ENCODE measurements around the gene PDP2. TPM values are rescaled to one million over a fixed set of nuclear protein-coding genes. Genes with fewer than 3 reads are reported as not detected.

PDP2 gene
- total RNA-seq, 1 experiment from 2014 or later, result 21.5 TPM

DNA sequence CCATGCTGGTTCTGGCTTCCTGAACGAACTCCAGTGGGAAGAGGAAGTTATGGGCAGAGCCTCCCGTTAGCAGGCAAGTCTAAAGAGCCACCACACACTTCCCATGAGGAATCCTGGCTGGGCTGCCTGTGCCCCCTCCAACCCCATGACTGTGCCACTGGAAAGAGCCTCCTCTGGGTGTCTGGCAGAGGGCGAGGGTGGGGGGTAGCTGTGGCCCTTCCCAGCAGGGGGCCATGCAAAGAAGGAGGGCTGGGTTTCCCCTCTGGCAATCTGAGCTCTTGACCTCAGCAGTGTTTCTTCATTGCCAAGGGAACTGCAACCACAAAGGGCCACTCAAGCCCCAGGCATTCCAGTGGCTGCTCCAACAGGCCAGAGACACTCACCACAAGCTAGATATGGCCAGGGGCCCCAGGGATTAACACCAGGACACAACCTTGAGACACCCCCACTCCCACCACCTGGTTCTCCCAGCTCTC, 46.7 kb downstream of the PDP2 start:
- peak; percentile 79 for DNase-seq (ENCODE audit: unreplicated experiment)
- Mint-ChIP-seq H3K27ac (ENCODE audit: low read depth, unreplicated experiment) (peak overlapping the region; percentile 69), H3K36me3 (ENCODE audit: insufficient read depth, unreplicated experiment) (peaks cover 22% of the 10 kb centered on the region), H3K4me1 (ENCODE audit: insufficient read depth, unreplicated experiment) (peaks cover 36% of the 10 kb centered on the region), H3K9me3 (ENCODE audit: unreplicated experiment) (no peaks in the 10 kb centered on the region), H3K27me3 (ENCODE audit: insufficient read depth, unreplicated experiment) (no peaks in the 10 kb centered on the region), H3K4me3 (ENCODE audit: unreplicated experiment) (no peak overlapping the region)
- ChIA-PET CTCF (interaction anchor here (0.6 to 4.1 kb wide), 4 partner anchors 8 to 114 kb away, joined by 3 to 62 read pairs (median 14); partner anchors contain the start of gene CDH16), POLR2A (interaction anchor here (0.9 to 3.0 kb wide), 7 partner anchors 9 to 46 kb away, joined by 3 to 16 read pairs (median 3); partner anchors contain the start of gene PDP2)
- TF ChIP-seq, protein P1, sequence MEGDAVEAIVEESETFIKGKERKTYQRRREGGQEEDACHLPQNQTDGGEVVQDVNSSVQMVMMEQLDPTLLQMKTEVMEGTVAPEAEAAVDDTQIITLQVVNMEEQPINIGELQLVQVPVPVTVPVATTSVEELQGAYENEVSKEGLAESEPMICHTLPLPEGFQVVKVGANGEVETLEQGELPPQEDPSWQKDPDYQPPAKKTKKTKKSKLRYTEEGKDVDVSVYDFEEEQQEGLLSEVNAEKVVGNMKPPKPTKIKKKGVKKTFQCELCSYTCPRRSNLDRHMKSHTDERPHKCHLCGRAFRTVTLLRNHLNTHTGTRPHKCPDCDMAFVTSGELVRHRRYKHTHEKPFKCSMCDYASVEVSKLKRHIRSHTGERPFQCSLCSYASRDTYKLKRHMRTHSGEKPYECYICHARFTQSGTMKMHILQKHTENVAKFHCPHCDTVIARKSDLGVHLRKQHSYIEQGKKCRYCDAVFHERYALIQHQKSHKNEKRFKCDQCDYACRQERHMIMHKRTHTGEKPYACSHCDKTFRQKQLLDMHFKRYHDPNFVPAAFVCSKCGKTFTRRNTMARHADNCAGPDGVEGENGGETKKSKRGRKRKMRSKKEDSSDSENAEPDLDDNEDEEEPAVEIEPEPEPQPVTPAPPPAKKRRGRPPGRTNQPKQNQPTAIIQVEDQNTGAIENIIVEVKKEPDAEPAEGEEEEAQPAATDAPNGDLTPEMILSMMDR (IDR thresholded peaks at IDR 0.05; ENCODE audit: unreplicated experiment), result no peak
- BruUV-seq (replicated peaks), result no TSS peak
- intact Hi-C loops (cut with micrococcal nuclease), result no loop called here

- H3K9me3 Mint-ChIP-seq (ENCODE audit: unreplicated experiment), result no peaks in the 10 kb centered on the region
- peak; percentile 70 for DNase-seq (ENCODE audit: unreplicated experiment)
Observed at GRCh38 chr16:66927918-66928649, 47.8 kb downstream of the PDP2 start.

DNA sequence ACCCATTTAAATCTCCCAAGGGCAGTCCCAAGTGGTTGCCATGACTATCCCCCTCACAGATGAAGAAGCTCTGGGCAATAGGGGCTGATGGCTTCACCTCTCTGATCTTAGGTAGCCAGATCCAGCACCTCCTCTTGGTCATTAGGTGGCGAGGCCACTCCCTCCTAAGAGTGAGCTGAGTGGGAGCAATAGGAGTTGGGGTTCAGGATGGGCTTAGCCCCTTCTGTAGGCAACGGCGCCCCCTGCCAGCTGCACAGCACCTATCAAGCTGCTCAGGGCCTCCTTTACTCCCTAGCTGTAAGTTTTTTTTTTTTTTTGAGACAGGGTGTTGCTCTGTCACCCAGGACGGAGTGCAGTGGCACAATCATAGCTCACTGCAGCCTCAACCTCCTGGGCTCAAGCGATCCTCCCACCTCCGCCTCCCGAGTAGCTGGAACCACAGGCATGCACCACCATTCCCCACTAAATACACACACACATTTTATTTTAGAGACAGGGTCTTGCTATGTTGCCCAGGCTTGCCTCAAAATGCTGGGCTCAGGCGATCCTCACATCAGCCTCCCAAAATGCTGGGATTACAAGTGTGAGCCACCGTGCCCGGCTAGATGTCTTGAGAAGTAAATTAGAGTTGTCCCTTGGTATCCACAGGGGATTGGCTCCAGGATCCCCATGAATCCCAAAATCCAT, 48.5 kb downstream of the PDP2 start:
- peak; percentile 52 for DNase-seq (ENCODE audit: unreplicated experiment)
- POLR2A ChIA-PET, result interaction anchor here (0.6 to 3.0 kb wide), 10 partner anchors 9 to 47 kb away, joined by 3 to 16 read pairs (median 4); partner anchors contain the start of gene CDH16
- TF ChIP-seq, protein P1 (IDR thresholded peaks at IDR 0.05; ENCODE audit: unreplicated experiment), result peak; percentile 30
- no peaks in the 10 kb centered on the region for H3K9me3 Mint-ChIP-seq (ENCODE audit: unreplicated experiment)
- peaks cover 26% of the 10 kb centered on the region for H3K36me3 Mint-ChIP-seq (ENCODE audit: insufficient read depth, unreplicated experiment)
- H3K4me3 Mint-ChIP-seq (ENCODE audit: unreplicated experiment), result no peak overlapping the region
- CTCF ChIA-PET, result interaction anchor here (0.6 to 4.1 kb wide), 10 partner anchors 9 to 267 kb away, joined by 3 to 62 read pairs (median 4); partner anchors contain the start of gene CDH16
- H3K4me1 Mint-ChIP-seq (ENCODE audit: insufficient read depth, unreplicated experiment), result peaks cover 46% of the 10 kb centered on the region
- intact Hi-C loops (cut with micrococcal nuclease), result loop anchor here (1.0 kb wide), 1 partner anchor 34 kb away; no protein-coding TSS in a partner anchor
- peak overlapping the region; percentile 69 for H3K27ac Mint-ChIP-seq (ENCODE audit: low read depth, unreplicated experiment)
- BruUV-seq (replicated peaks), result no TSS peak
- no peaks in the 10 kb centered on the region for H3K27me3 Mint-ChIP-seq (ENCODE audit: insufficient read depth, unreplicated experiment)

More at GRCh38 chr16:66927918-66928649, 47.8 kb downstream of the PDP2 start:
- ChIA-PET POLR2A (interaction anchor here (0.6 to 3.0 kb wide), 16 partner anchors 8 to 168 kb away, joined by 3 to 16 read pairs (median 3); partner anchors contain the start of genes CDH16 and PDP2), CTCF (interaction anchor here (0.6 to 4.1 kb wide), 10 partner anchors 9 to 267 kb away, joined by 3 to 62 read pairs (median 4); partner anchors contain the start of gene CDH16)
- BruUV-seq (replicated peaks), result no TSS peak
- Mint-ChIP-seq H3K27me3 (ENCODE audit: insufficient read depth, unreplicated experiment) (no peaks in the 10 kb centered on the region), H3K27ac (ENCODE audit: low read depth, unreplicated experiment) (peak overlapping the region; percentile 69), H3K36me3 (ENCODE audit: insufficient read depth, unreplicated experiment) (peaks cover 22% of the 10 kb centered on the region), H3K4me3 (ENCODE audit: unreplicated experiment) (no peak overlapping the region), H3K4me1 (ENCODE audit: insufficient read depth, unreplicated experiment) (peaks cover 46% of the 10 kb centered on the region)
- intact Hi-C loops (cut with micrococcal nuclease), result loop anchor here (1.0 kb wide), 1 partner anchor 33 kb away; no protein-coding TSS in a partner anchor
- TF ChIP-seq, protein P1 (IDR thresholded peaks at IDR 0.05; ENCODE audit: unreplicated experiment), result no peak

Measured in MCF 10A (cell line).